ENCODE data around the gene AMBP. TPM values are rescaled to one million over a fixed set of nuclear protein-coding genes. Genes with fewer than 3 reads are reported as not detected.

The AMBP gene
- total and polyA plus RNA-seq, 4 donors, result 3,440 to 6,678 (median 4,863) TPM

DNA sequence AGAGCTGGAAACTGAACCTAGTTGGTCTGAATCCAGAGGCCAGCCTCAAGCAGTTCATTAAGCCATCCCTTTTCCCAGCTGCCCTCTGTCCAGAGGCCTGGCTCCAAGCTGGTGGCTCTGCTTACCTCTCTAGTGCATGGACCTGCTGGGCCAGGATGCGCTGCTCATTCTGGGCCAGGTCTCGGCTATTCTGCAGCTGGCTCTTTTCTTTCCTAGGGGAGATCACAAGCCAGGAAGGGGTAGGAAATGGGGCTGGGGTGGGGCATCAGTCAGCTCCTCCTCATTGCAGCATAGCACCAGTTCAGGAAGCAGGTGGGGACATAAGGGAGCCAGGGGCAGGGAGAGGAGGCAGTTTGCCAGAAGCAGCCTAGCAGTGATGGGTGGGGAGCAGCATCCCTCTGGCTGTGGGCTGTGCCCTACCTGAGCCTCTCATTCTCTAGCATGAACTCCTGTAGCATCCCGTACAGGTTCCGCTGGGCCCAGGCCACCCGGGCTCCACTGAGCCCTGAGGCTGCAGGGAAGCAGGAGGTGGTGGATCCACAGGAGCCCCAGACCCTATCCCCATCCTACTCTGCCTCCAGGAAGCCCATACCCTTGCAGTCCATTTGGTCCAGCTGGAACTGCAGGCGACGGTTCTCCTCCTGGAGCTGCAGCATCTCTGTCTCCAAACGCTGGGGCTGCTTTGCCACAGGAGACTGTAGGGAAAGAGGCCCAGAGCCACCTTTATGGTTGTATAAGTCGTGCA lies 15.8 kb upstream of the AMBP start:
- no peak overlapping the region for H3K9ac ChIP-seq (ENCODE audit: low read depth in 1 of 2, low read length in 2 of 2)
- peaks cover 0 to 2% (median 0%) of the 10 kb centered on the region in 4 donors for H3K27me3 ChIP-seq (ENCODE audit: control insufficient read depth in 4 of 4, insufficient read depth in 4 of 4, low read length in 3 of 4)
- TF ChIP-seq FOXA2 (IDR thresholded peaks at IDR 0.05), result no peak
- TF ChIP-seq YY1 (IDR thresholded peaks at IDR 0.05), result no peak
- no peak for TF ChIP-seq FOXA1 (IDR thresholded peaks at IDR 0.05)
- TF ChIP-seq GABPA (IDR thresholded peaks at IDR 0.05 in 1 of 2, conservative IDR thresholded peaks at IDR 0.05 in 1 of 2), result no peak
- no peak for TF ChIP-seq RAD21 (IDR thresholded peaks at IDR 0.05)
- TF ChIP-seq HNF4G (IDR thresholded peaks at IDR 0.05), result no peak
- no peak for TF ChIP-seq NR2F2 (IDR thresholded peaks at IDR 0.05)
- TF ChIP-seq JUND (IDR thresholded peaks at IDR 0.05), result no peak
- TF ChIP-seq, protein P1, sequence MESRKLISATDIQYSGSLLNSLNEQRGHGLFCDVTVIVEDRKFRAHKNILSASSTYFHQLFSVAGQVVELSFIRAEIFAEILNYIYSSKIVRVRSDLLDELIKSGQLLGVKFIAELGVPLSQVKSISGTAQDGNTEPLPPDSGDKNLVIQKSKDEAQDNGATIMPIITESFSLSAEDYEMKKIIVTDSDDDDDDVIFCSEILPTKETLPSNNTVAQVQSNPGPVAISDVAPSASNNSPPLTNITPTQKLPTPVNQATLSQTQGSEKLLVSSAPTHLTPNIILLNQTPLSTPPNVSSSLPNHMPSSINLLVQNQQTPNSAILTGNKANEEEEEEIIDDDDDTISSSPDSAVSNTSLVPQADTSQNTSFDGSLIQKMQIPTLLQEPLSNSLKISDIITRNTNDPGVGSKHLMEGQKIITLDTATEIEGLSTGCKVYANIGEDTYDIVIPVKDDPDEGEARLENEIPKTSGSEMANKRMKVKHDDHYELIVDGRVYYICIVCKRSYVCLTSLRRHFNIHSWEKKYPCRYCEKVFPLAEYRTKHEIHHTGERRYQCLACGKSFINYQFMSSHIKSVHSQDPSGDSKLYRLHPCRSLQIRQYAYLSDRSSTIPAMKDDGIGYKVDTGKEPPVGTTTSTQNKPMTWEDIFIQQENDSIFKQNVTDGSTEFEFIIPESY (IDR thresholded peaks at IDR 0.05), result no peak
- TF ChIP-seq, protein P2, sequence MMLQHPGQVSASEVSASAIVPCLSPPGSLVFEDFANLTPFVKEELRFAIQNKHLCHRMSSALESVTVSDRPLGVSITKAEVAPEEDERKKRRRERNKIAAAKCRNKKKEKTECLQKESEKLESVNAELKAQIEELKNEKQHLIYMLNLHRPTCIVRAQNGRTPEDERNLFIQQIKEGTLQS (IDR thresholded peaks at IDR 0.05), result no peak
- no peak for TF ChIP-seq SP1 (IDR thresholded peaks at IDR 0.05)
- TF ChIP-seq, protein P3, sequence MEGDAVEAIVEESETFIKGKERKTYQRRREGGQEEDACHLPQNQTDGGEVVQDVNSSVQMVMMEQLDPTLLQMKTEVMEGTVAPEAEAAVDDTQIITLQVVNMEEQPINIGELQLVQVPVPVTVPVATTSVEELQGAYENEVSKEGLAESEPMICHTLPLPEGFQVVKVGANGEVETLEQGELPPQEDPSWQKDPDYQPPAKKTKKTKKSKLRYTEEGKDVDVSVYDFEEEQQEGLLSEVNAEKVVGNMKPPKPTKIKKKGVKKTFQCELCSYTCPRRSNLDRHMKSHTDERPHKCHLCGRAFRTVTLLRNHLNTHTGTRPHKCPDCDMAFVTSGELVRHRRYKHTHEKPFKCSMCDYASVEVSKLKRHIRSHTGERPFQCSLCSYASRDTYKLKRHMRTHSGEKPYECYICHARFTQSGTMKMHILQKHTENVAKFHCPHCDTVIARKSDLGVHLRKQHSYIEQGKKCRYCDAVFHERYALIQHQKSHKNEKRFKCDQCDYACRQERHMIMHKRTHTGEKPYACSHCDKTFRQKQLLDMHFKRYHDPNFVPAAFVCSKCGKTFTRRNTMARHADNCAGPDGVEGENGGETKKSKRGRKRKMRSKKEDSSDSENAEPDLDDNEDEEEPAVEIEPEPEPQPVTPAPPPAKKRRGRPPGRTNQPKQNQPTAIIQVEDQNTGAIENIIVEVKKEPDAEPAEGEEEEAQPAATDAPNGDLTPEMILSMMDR (IDR thresholded peaks at IDR 0.05; ENCODE audit: low read depth, low read length, missing input control), result no peak
- TF ChIP-seq, protein P4, sequence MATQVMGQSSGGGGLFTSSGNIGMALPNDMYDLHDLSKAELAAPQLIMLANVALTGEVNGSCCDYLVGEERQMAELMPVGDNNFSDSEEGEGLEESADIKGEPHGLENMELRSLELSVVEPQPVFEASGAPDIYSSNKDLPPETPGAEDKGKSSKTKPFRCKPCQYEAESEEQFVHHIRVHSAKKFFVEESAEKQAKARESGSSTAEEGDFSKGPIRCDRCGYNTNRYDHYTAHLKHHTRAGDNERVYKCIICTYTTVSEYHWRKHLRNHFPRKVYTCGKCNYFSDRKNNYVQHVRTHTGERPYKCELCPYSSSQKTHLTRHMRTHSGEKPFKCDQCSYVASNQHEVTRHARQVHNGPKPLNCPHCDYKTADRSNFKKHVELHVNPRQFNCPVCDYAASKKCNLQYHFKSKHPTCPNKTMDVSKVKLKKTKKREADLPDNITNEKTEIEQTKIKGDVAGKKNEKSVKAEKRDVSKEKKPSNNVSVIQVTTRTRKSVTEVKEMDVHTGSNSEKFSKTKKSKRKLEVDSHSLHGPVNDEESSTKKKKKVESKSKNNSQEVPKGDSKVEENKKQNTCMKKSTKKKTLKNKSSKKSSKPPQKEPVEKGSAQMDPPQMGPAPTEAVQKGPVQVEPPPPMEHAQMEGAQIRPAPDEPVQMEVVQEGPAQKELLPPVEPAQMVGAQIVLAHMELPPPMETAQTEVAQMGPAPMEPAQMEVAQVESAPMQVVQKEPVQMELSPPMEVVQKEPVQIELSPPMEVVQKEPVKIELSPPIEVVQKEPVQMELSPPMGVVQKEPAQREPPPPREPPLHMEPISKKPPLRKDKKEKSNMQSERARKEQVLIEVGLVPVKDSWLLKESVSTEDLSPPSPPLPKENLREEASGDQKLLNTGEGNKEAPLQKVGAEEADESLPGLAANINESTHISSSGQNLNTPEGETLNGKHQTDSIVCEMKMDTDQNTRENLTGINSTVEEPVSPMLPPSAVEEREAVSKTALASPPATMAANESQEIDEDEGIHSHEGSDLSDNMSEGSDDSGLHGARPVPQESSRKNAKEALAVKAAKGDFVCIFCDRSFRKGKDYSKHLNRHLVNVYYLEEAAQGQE (IDR thresholded peaks at IDR 0.05), result no peak
- TF ChIP-seq TAF1 (conservative IDR thresholded peaks at IDR 0.05), result no peak
- TF ChIP-seq RXRA (IDR thresholded peaks at IDR 0.05), result no peak
- TF ChIP-seq, protein P5, sequence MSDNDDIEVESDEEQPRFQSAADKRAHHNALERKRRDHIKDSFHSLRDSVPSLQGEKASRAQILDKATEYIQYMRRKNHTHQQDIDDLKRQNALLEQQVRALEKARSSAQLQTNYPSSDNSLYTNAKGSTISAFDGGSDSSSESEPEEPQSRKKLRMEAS (IDR thresholded peaks at IDR 0.05), result no peak
- no peak for TF ChIP-seq EGR1 (IDR thresholded peaks at IDR 0.05; ENCODE audit: low read depth in 2 of 2)
- TF ChIP-seq HNF4A (conservative IDR thresholded peaks at IDR 0.05), result no peak
- no peak overlapping the region for H3K27ac ChIP-seq (ENCODE audit: low read depth in 1 of 2, low read length in 2 of 2)
- peaks cover 0 to 10% (median 4%) of the 10 kb centered on the region in 4 donors for H3K36me3 ChIP-seq (ENCODE audit: control insufficient read depth in 4 of 4, insufficient read depth in 3 of 4, low read depth in 1 of 4, low read length in 3 of 4)
- peaks cover 6 to 13% (median 9%) of the 10 kb centered on the region in 4 donors for H3K4me1 ChIP-seq (ENCODE audit: control insufficient read depth in 4 of 4, insufficient read depth in 4 of 4, low read length in 3 of 4)
- no peaks in the 10 kb centered on the region for H3K9me3 ChIP-seq (ENCODE audit: control insufficient read depth in 4 of 4, low read length in 3 of 4)
- DNase-seq (ENCODE audit: low spot score), result no peak
- H3K4me3 ChIP-seq (ENCODE audit: low read depth in 1 of 3, low read length in 3 of 3), result no peak overlapping the region
- WGBS, result 94% methylated on average over 9 of the region's 9 CpGs
